Keratinocyte (primary cell): Measurements from ENCODE around the gene METTL4. TPM values are rescaled to one million over a fixed set of nuclear protein-coding genes. Genes with fewer than 3 reads are reported as not detected.

Source experiments
- DNase-seq: peaks from one replicate; pipeline ENCODE4 v3.0.0-alpha.2; 2011; ENCODE audit warnings: low read depth, missing footprints, low spot score
- FAIRE-seq: peaks from 2 replicates; lab custom pipeline; 2011; peaks lifted over from hg19 to GRCh38; lab: Jason Lieb, UNC
- H2AFZ ChIP-seq: 2 replicates; pipeline ENCODE4 v1.6.0; 2012; ENCODE audit warnings: low read length, control low read depth, inconsistent platforms; ENCODE audit not compliant: control insufficient read depth
- H3K27ac ChIP-seq: 2 replicates; pipeline ENCODE4 v1.5.1; 2011; ENCODE audit warnings: low read length; ENCODE audit not compliant: control insufficient read depth, insufficient read depth
- H3K27me3 ChIP-seq: 3 replicates; pipeline ENCODE4 v1.6.0; 2011; ENCODE audit warnings: low read length; ENCODE audit not compliant: control insufficient read depth, insufficient read depth; ENCODE audit errors: extremely low read depth
- H3K36me3 ChIP-seq, 2 experiments: 2 replicates in 1 of 2; 3 replicates in 1 of 2; pipeline ENCODE4 v1.5.1; 2011; ENCODE audit warnings: low read length in 2 of 2, mild to moderate bottlenecking in 1 of 2; ENCODE audit not compliant: control insufficient read depth in 2 of 2, insufficient read depth in 2 of 2; ENCODE audit errors: extremely low read depth in 1 of 2
- H3K4me1 ChIP-seq: 3 replicates; pipeline ENCODE4 v1.5.1; 2011; ENCODE audit warnings: low read length; ENCODE audit not compliant: control insufficient read depth, insufficient read depth; ENCODE audit errors: extremely low read depth
- H3K4me2 ChIP-seq: 3 replicates; pipeline ENCODE4 v1.6.0; 2011; ENCODE audit warnings: low read depth, low read length; ENCODE audit not compliant: control insufficient read depth, insufficient read depth; ENCODE audit errors: extremely low read depth
- H3K4me3 ChIP-seq, 3 experiments: fragments of 200-600 bp in 1 of 3; sonication (generic) in 1 of 3; 2 replicates in 2 of 3; 3 replicates in 1 of 3; pipeline ENCODE4 v1.5.1; 2011 to 2016; ENCODE audit warnings: low read length in 3 of 3, mild to moderate bottlenecking in 3 of 3, control low read depth in 2 of 3, inconsistent platforms in 1 of 3, low read depth in 1 of 3, mixed read lengths in 1 of 3, mixed run types in 1 of 3, moderate library complexity in 1 of 3; ENCODE audit not compliant: control insufficient read depth in 2 of 3, insufficient read depth in 2 of 3; ENCODE audit errors: extremely low read depth in 1 of 3
- H3K79me2 ChIP-seq: 2 replicates; pipeline ENCODE4 v1.6.0; 2012; ENCODE audit warnings: low read length; ENCODE audit not compliant: control insufficient read depth, insufficient read depth
- H3K9ac ChIP-seq: 3 replicates; pipeline ENCODE4 v1.6.0; 2011; ENCODE audit warnings: low read length; ENCODE audit not compliant: control insufficient read depth, insufficient read depth; ENCODE audit errors: extremely low read depth
- H3K9me1 ChIP-seq: 3 replicates; pipeline ENCODE4 v1.6.0; 2011; ENCODE audit warnings: low read length; ENCODE audit not compliant: control insufficient read depth, insufficient read depth; ENCODE audit errors: extremely low read depth
- H3K9me3 ChIP-seq: 2 replicates; pipeline ENCODE4 v1.5.1; 2012; ENCODE audit warnings: low read depth, low read length; ENCODE audit not compliant: control insufficient read depth
- H4K20me1 ChIP-seq: 3 replicates; pipeline ENCODE4 v1.6.0; 2011; ENCODE audit warnings: low read length; ENCODE audit not compliant: control insufficient read depth, insufficient read depth; ENCODE audit errors: extremely low read depth
- CTCF ChIP-seq, 3 experiments: IDR thresholded peaks in 1 of 3; conservative IDR thresholded peaks in 1 of 3; optimal IDR thresholded peaks in 1 of 3; 2 replicates in 2 of 3; 3 replicates in 1 of 3; pipeline versions ENCODE3 to v1.5.1; 2011; ENCODE audit warnings: low read length in 3 of 3, mild to moderate bottlenecking in 3 of 3, moderate library complexity in 2 of 3, control low read depth in 1 of 3, inconsistent platforms in 1 of 3; ENCODE audit not compliant: insufficient read depth in 2 of 3; ENCODE audit errors: extremely low read depth in 1 of 3
- EZH2 ChIP-seq: IDR thresholded peaks from one replicate; pipeline ENCODE4 v1.6.1; 2012; ENCODE audit warnings: inconsistent platforms, mild to moderate bottlenecking, low read length, moderate library complexity
- dilution Hi-C: fragments of 300-500 bp; cut with MboI; formaldehyde crosslinking; loops from one replicate; pipeline ENCODE4 v1.7.0; 2020; ENCODE audit warnings: low sequenced_read_pairs; ENCODE audit not compliant: extremely low pct_ligation_motif_present
- polyA plus RNA-seq, 5 experiments: library from polyadenylated mRNA; depleted of rRNA in 3 of 5; stranded (reverse) in 3 of 5; stranded (forward) in 1 of 5; unstranded in 1 of 5; fragments of >200 nt; gene quantifications; 1 replicate in 1 of 5; 2 replicates in 3 of 5; 3 replicates in 1 of 5; pipeline versions ENCODE4 v1.2.1 to v1.2.3, GENCODE V29; 2011 to 2012; ENCODE audit warnings: missing spikeins in 2 of 5, low read depth in 1 of 5, low replicate concordance in 1 of 5

METTL4 gene
- polyA plus RNA-seq, 1 donor (not counting 4 experiments of a cell fraction or from before 2014, with no cell fraction given) = 10.2 TPM

GRCh38 chr18:2522112-2522511, 49.2 kb downstream of the METTL4 start:
- FAIRE-seq (no peak), DNase-seq (no peak)
- no peaks in the 10 kb centered on the region for H4K20me1 ChIP-seq
- no peak overlapping the region for H3K4me3 ChIP-seq
- H3K9ac ChIP-seq = no peak overlapping the region
- dilution Hi-C loops = no loop called here
- no peaks in the 10 kb centered on the region for H3K36me3 ChIP-seq
- no peaks in the 10 kb centered on the region for H3K27me3 ChIP-seq
- no peak overlapping the region for H2AFZ ChIP-seq
- H3K4me2 ChIP-seq = no peak overlapping the region
- H3K27ac ChIP-seq = no peak overlapping the region
- H3K9me1 ChIP-seq = no peaks in the 10 kb centered on the region
- H3K9me3 ChIP-seq = no peaks in the 10 kb centered on the region
- TF ChIP-seq EZH2 (no peak), CTCF (optimal IDR thresholded peaks at IDR 0.05 in 1 of 3, IDR thresholded peaks at IDR 0.05 in 1 of 3, conservative IDR thresholded peaks at IDR 0.05 in 1 of 3; ENCODE audit: extremely low read depth in 1 of 3, insufficient read depth in 2 of 3, low read length in 3 of 3) (no peak)
- H3K79me2 ChIP-seq = no peaks in the 10 kb centered on the region
- H3K4me1 ChIP-seq = no peaks in the 10 kb centered on the region

GRCh38 chr18:2518473-2518872, 52.8 kb downstream of the METTL4 start:
- Histone ChIP-seq H3K27ac (no peak overlapping the region), H2AFZ (no peak overlapping the region), H3K9ac (no peak overlapping the region), H3K79me2 (no peaks in the 10 kb centered on the region), H3K4me3 (no peak overlapping the region), H3K9me3 (no peaks in the 10 kb centered on the region), H3K36me3 (no peaks in the 10 kb centered on the region), H3K9me1 (no peaks in the 10 kb centered on the region), H3K4me2 (no peak overlapping the region), H3K4me1 (peaks cover 20% of the 10 kb centered on the region), H4K20me1 (no peaks in the 10 kb centered on the region), H3K27me3 (no peaks in the 10 kb centered on the region)
- TF ChIP-seq CTCF (optimal IDR thresholded peaks at IDR 0.05 in 1 of 3, IDR thresholded peaks at IDR 0.05 in 1 of 3, conservative IDR thresholded peaks at IDR 0.05 in 1 of 3; ENCODE audit: extremely low read depth in 1 of 3, insufficient read depth in 2 of 3, low read length in 3 of 3) = no peak
- TF ChIP-seq EZH2 = no peak
- dilution Hi-C loops = no loop called here
- FAIRE-seq = no peak
- no peak for DNase-seq
